HL-60 (cell line): ENCODE data around the gene AP2B1.

ENCODE experiments used
- DNase-seq, 2 experiments: peaks; one replicate each; pipeline ENCODE4 v3.0.0-alpha.2; 2010 to 2020; ENCODE audit warnings: low read depth in 1 of 2, low spot score in 1 of 2
- H3K27ac ChIP-seq: fragments of 250-450 bp; sonication (Bioruptor Pico); replicated peaks from 2 replicates; pipeline ENCODE4 v1.5.1; 2020; ENCODE audit warnings: mild to moderate bottlenecking, moderate library complexity
- H3K27me3 ChIP-seq: fragments of 250-450 bp; sonication (Bioruptor Pico); 2 replicates; pipeline ENCODE4 v1.5.1; 2021; ENCODE audit warnings: mild to moderate bottlenecking, moderate library complexity; ENCODE audit not compliant: insufficient read depth, poor library complexity, severe bottlenecking
- H3K4me3 ChIP-seq: replicated peaks from 2 replicates; pipeline ENCODE4 v1.5.1; 2011; ENCODE audit warnings: mild to moderate bottlenecking, control low read depth, low read length; ENCODE audit not compliant: insufficient read depth
- CTCF ChIP-seq: IDR thresholded peaks from one replicate; pipeline ENCODE4 v1.5.1; 2011; ENCODE audit warnings: low read length, control low read depth, inconsistent platforms; ENCODE audit not compliant: insufficient read depth
- GABPA ChIP-seq: IDR thresholded peaks from 2 replicates; pipeline ENCODE4 v1.6.1; 2012; ENCODE audit warnings: low read depth
- POLR2AphosphoS5 ChIP-seq: IDR thresholded peaks from 2 replicates; pipeline ENCODE4 v1.6.1; 2012; ENCODE audit warnings: low read depth
- REST ChIP-seq: IDR thresholded peaks from 2 replicates; pipeline ENCODE4 v1.6.1; 2012; ENCODE audit warnings: low read depth; ENCODE audit not compliant: insufficient replicate concordance
- SPI1 ChIP-seq: IDR thresholded peaks from 2 replicates; pipeline ENCODE4 v1.6.1; 2012; ENCODE audit warnings: low read depth, mild to moderate bottlenecking, borderline replicate concordance

Gene AP2B1

GRCh38 chr17:35651467-35651866 is 64.3 kb downstream of the AP2B1 start:
- TF ChIP-seq REST: no peak
- no peak for TF ChIP-seq CTCF
- no peak for TF ChIP-seq SPI1
- no peak for TF ChIP-seq GABPA
- no peak for TF ChIP-seq POLR2AphosphoS5
- H3K4me3 ChIP-seq: no peak overlapping the region
- H3K27ac ChIP-seq: no peak overlapping the region
- no peaks in the 10 kb centered on the region for H3K27me3 ChIP-seq
- DNase-seq: no peak

- Histone ChIP-seq H3K27me3 (no peaks in the 10 kb centered on the region), H3K4me3 (no peak overlapping the region), H3K27ac (no peak overlapping the region)
- no peak for TF ChIP-seq POLR2AphosphoS5
- no peak for TF ChIP-seq GABPA
- TF ChIP-seq SPI1: no peak
- no peak for TF ChIP-seq REST
- no peak for TF ChIP-seq CTCF
- DNase-seq: no peak
Measured at GRCh38 chr17:35653619-35654361, 66.7 kb downstream of the AP2B1 start.

- no peak for DNase-seq
- TF ChIP-seq SPI1 (no peak), REST (no peak), POLR2AphosphoS5 (no peak), CTCF (no peak), GABPA (no peak)
- H3K27me3 ChIP-seq: no peaks in the 10 kb centered on the region
- H3K4me3 ChIP-seq: no peak overlapping the region
- H3K27ac ChIP-seq: no peak overlapping the region
Measured at GRCh38 chr17:35655303-35655702, 68.2 kb downstream of the AP2B1 start.
